Measurements from ENCODE around the gene ZRSR2.

Gene ZRSR2

GRCh38 chrX:15853586-15854079, 63.3 kb downstream of the ZRSR2 start:
- no peak for DNase-seq (ENCODE audit: low read depth in 3 of 3)

DNA sequence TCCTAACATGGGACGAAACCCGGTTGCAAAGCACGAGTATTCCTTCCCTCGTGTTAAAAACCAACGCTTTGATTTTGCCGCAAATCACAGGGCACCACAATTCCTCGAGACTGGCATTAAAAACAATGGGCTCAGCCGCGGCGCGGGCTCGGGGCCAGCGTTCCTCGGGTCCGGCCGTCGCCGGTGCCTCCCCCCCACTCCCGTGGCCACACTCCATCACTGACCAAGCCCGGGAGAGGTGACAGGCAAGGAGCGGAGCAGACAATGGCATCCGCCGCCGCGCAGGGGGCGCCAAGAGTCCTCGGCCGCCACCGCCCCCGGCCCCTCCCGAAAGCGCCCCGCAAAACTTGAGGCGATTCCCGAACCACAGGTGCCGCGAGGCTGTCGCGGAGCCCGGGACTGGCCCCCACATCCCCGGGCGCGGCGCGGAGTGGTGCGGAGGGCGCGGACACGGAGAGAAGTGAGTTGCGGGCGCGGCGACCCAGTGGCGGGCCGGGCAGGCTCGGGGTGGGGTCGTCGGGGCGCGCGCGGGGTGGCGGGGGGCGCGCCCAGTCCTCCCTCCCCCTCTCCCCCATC, 63.9 kb downstream of the ZRSR2 start:
- DNase-seq (ENCODE audit: low read depth in 3 of 3): peak in 2 of 3 experiments; percentile 0 to 18

GRCh38 chrX:15854712-15855567, 64.7 kb downstream of the ZRSR2 start, which contains the start of gene AP1S2:
AP1S2 (minus strand) TSS chrX:15854813; CDS start chrX:15852524, 2,289 bp downstream.
- DNase-seq (ENCODE audit: low read depth in 3 of 3): peak; percentile 74 to 86 (median 79)

- DNase-seq (ENCODE audit: low read depth in 3 of 3): no peak
Measured at GRCh38 chrX:15855568-15856221, 65.4 kb downstream of the ZRSR2 start.

GRCh38 chrX:15856222-15856587, 65.9 kb downstream of the ZRSR2 start:
- no peak for DNase-seq (ENCODE audit: low read depth in 3 of 3)

- no peak for DNase-seq (ENCODE audit: low read depth in 3 of 3)
Measured at GRCh38 chrX:15856636-15857035, 66.4 kb downstream of the ZRSR2 start.

- DNase-seq (ENCODE audit: low read depth in 3 of 3): no peak
Measured at GRCh38 chrX:15858051-15858450, 67.8 kb downstream of the ZRSR2 start.

DNA sequence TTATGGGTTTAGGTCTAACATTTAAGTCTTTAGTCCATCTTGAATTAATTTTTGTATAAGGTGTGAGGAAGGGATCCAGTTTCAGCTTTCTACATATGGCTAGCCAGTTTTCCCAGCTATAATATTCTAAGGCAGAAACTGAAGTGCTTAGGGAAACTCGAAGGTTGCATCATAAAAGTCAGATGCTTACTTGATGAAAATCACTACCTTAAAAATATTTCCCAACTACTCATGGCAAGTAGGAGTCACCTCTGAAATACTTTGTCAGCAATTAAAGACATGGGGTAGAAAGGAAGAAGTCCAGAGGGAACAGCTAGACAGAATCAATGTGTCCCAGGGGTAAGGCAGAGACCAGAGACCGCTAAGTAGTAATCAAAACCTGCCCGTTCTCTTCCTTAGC, 70.6 kb downstream of the ZRSR2 start:
- no peak for DNase-seq (ENCODE audit: low read depth in 3 of 3)

DNA sequence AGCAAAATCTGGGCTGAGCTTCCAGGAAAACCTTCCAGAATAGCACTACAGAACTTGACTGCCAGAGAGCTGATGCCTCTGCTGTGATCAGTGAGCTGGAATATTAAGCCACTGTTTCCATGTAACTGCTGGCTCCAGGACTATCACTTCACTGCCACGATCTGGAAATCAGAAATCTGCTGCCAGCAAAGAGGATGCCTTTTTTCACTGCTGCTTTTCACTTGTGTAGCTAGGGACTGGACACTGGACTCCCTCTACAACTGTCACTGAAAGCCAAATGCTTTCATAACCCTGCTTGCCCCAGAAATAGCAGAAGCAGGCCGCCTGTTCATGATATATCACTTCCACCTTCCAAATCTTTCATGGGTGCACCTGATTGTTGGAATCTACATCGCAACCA, 73.7 kb downstream of the ZRSR2 start:
- no peak for DNase-seq (ENCODE audit: low read depth in 3 of 3)

- DNase-seq (ENCODE audit: low read depth in 3 of 3): no peak
Measured at GRCh38 chrX:15864629-15865028, 74.3 kb downstream of the ZRSR2 start.

- no peak for DNase-seq (ENCODE audit: low read depth in 3 of 3)
Measured at GRCh38 chrX:15866147-15866546, 75.9 kb downstream of the ZRSR2 start.

DNA sequence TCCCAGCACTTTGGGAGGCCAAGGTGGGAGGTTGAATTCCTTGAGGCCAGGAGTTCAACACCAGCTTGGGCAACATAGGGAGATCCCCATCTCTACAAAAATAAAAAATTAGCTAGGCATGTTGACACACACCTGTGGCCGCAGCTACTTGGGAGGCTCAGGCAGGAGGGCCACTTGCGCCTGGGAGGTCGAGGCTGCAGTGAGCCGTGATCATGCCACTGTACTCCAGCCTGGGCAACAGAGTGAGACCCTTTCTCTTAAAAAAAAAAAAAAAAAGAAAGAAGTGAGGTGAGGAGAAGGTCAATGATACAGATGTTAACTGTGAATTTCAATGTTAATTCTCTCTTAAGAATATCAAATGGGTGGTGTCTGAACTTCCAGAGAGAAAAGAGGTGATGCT, 79.4 kb downstream of the ZRSR2 start:
- no peak for DNase-seq (ENCODE audit: low read depth in 3 of 3)

DNA sequence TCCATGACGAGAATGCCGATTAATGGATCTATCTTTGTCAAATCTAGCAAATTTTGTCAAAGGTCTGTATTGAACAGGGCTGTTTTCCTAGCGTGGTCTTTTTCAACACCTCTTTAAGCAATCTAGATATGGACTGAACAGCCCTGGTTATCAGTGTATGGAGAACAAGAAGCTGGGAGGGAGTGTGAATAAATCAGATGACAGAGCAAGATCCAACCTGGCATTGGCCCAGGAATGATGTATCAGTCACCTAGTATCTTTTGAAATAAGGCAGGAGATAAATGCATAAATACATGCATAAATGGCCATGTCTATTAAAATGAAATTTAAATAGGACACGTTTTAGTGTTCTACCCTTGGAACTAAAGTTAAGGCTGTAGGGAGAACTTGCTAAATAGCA, 80.0 kb downstream of the ZRSR2 start:
- no peak for DNase-seq (ENCODE audit: low read depth in 3 of 3)
